HepG2 (cell line): ENCODE results near the gene TPM2. TPM values are rescaled to one million over a fixed set of nuclear protein-coding genes. Genes with fewer than 3 reads are reported as not detected.

Experiments
- GABPB1 ChIP-seq: IDR thresholded peaks from 2 replicates; pipeline ENCODE4 v1.6.1; 2016; ENCODE audit warnings: mild to moderate bottlenecking, missing genetic modification reagents, moderate library complexity, missing compliant biosample characterization
- RFX5 ChIP-seq: IDR thresholded peaks from 2 replicates; pipeline ENCODE4 v1.6.1; 2011; ENCODE audit warnings: low read depth, low read length, improper control_type of control experiment
- SKI ChIP-seq: fragments of 450-650 bp; IDR thresholded peaks from one replicate; pipeline ENCODE4 v1.6.1; 2018; ENCODE audit warnings: mild to moderate bottlenecking; ENCODE audit not compliant: partially characterized antibody
- UBTF ChIP-seq: sonication (generic); formaldehyde crosslinking; IDR thresholded peaks from 2 replicates; pipeline ENCODE4 v1.4.0; 2020; ENCODE audit warnings: mild to moderate bottlenecking, missing genetic modification reagents
- ZBTB40 ChIP-seq, 2 experiments: fragments of 450-650 bp in 1 of 2; sonication (generic) in 1 of 2; formaldehyde crosslinking in 1 of 2; IDR thresholded peaks; 2 replicates each; pipeline versions ENCODE4 v1.6.1 to v1.8.0; 2016 to 2022; ENCODE audit warnings: antibody characterized with exemption in 1 of 2, mild to moderate bottlenecking in 1 of 2, missing genetic modification reagents in 1 of 2
- ZFY ChIP-seq: sonication (generic); formaldehyde crosslinking; IDR thresholded peaks from 2 replicates; pipeline ENCODE4 v1.4.0; 2020; ENCODE audit warnings: missing genetic modification reagents
- ZKSCAN5 ChIP-seq: sonication (generic); formaldehyde crosslinking; IDR thresholded peaks from 2 replicates; pipeline ENCODE4 v1.5.1; 2020; ENCODE audit warnings: mild to moderate bottlenecking, missing genetic modification reagents
- polyA plus RNA-seq, 8 experiments: library from polyadenylated mRNA; depleted of rRNA in 3 of 8; stranded (reverse) in 7 of 8; unstranded in 1 of 8; fragments of >200 nt; fragmentation: Illumina TruSeq in 4 of 8; extraction: Trizol in 4 of 8; gene quantifications; 2 replicates each; pipeline versions ENCODE4 v1.2.1 to v1.2.3, GENCODE V29; 2011 to 2016; ENCODE audit warnings: low read depth in 4 of 8, missing spikeins in 1 of 8, mixed read lengths in 1 of 8; ENCODE audit not compliant: insufficient read depth in 1 of 8
- total RNA-seq, 5 experiments: library from RNA; depleted of rRNA; stranded (reverse); fragments of >200 nt; fragmentation: Illumina TruSeq; extraction: Trizol; gene quantifications; 2 replicates each; pipeline ENCODE4 v1.2.3, GENCODE V29; 2016; ENCODE audit warnings: low read depth in 1 of 5

Gene TPM2
- total and polyA plus RNA-seq, 2 of the 13 experiments (the other 11 are each of a cell fraction or from before 2014, with no cell fraction given): 3.1 to 10.7 TPM

- TF ChIP-seq ZBTB40 (IDR thresholded peaks at IDR 0.05) (no peak), ZBTB40 (CRISPR knock-in tag; IDR thresholded peaks at IDR 0.05) (0 out of 2 replicates have a peak, but pooled peaks have one; percentile 11), GABPB1 (CRISPR knock-in tag) (no peak), UBTF (CRISPR knock-in tag) (0 out of 2 replicates have a peak, but pooled peaks have one; percentile 29), RFX5 (no peak), ZFY (peak; percentile 41; the same call in 1 of the 2 replicates), SKI (no peak), ZKSCAN5 (no peak)
These were observed 40.0 kb downstream of the TPM2 start (continued) for GRCh38 chr9:35649431-35650340.
